ENCODE data around the gene BAD. TPM values are rescaled to one million over a fixed set of nuclear protein-coding genes. Genes with fewer than 3 reads are reported as not detected.
A peak's percentile ranks its signal among the peaks of the same experiment; 100 is the strongest.

Gene BAD
- total and polyA plus RNA-seq, 10 of the 15 experiments (the other 5 are each of a cell fraction or from before 2014, with no cell fraction given), result 1.5 to 67.2 (median 39.6) TPM

DNA sequence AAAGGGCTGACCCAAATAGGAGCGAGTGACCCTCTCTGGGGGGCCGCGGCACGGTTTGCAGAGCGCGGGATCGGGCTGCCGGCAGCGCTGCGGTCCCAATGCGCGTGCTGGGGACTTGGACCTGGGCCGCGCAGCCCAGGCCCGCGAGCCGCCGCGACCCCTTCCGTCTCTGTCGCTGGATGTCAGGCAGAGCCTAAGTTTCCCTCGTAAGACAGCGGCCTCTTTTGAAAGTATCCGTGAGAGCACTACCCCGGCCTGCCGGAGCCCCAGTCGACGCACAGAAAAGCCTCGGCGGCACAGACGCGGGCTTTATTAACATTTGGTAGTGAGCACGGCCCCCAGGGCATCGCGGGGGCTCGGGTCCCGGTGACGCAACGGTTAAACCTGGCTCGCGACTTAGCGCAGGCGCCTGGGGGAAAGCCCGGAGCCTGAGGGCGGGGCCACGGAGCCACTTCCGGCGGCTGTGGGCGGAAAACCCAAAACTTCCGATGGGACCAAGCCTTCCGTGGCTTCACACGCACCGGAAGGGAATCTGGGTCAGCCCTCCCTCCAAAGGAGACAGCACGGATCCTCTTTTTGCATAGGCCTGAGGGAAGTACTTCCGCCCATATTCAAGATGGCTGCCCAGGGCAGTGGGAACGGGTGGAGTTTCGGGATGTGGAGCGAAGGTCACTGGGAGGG, 14.8 kb downstream of the BAD start (continued):
- no peak for TF ChIP-seq BCL11A (IDR thresholded peaks at IDR 0.05; ENCODE audit: low read depth, low read length)
- TF ChIP-seq NKRF (conservative IDR thresholded peaks at IDR 0.05), result peak; percentile 71
- TF ChIP-seq IRF4 (IDR thresholded peaks at IDR 0.05; ENCODE audit: low read depth, low read length), result peak; percentile 69; the same call in 1 of the 2 replicates
- TF ChIP-seq ATF7 (IDR thresholded peaks at IDR 0.05; ENCODE audit: low read depth), result peak; percentile 83
- TF ChIP-seq, protein P1, sequence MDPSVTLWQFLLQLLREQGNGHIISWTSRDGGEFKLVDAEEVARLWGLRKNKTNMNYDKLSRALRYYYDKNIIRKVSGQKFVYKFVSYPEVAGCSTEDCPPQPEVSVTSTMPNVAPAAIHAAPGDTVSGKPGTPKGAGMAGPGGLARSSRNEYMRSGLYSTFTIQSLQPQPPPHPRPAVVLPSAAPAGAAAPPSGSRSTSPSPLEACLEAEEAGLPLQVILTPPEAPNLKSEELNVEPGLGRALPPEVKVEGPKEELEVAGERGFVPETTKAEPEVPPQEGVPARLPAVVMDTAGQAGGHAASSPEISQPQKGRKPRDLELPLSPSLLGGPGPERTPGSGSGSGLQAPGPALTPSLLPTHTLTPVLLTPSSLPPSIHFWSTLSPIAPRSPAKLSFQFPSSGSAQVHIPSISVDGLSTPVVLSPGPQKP (IDR thresholded peaks at IDR 0.05; ENCODE audit: low read depth, low read length), result peak; percentile 96
- TF ChIP-seq NR2C2 (IDR thresholded peaks at IDR 0.05; ENCODE audit: borderline replicate concordance, control insufficient read depth, insufficient read length, low read depth), result peak; percentile 79
- TF ChIP-seq CREM (IDR thresholded peaks at IDR 0.05; ENCODE audit: low read depth), result peak; percentile 93
- TF ChIP-seq SMAD5 (IDR thresholded peaks at IDR 0.05; ENCODE audit: low read depth), result peak; percentile 23
- no peak for TF ChIP-seq BMI1 (IDR thresholded peaks at IDR 0.05; ENCODE audit: borderline replicate concordance)
- TF ChIP-seq STAT3 (IDR thresholded peaks at IDR 0.05; ENCODE audit: low read depth, low read length), result no peak
- peak; percentile 10 to 30; a peak in 2 of 3 replicates for TF ChIP-seq EGR1 (IDR thresholded peaks at IDR 0.05; ENCODE audit: borderline replicate concordance in 1 of 2, low read depth in 2 of 2, low read length in 2 of 2)
- TF ChIP-seq YY1 (IDR thresholded peaks at IDR 0.05; ENCODE audit: low read depth, low read length), result peak; percentile 100
- peak; percentile 53 for TF ChIP-seq ZBTB11 (CRISPR knock-in tag; IDR thresholded peaks at IDR 0.05)
- TF ChIP-seq POLR2AphosphoS5 (IDR thresholded peaks at IDR 0.05; ENCODE audit: low read length), result peak; percentile 75
- TF ChIP-seq SP1 (IDR thresholded peaks at IDR 0.05; ENCODE audit: low read depth, low read length), result peak; percentile 63
- TF ChIP-seq CBFB (IDR thresholded peaks at IDR 0.05; ENCODE audit: low read depth), result peak; percentile 85; the same call in 1 of the 2 replicates
- no peak for TF ChIP-seq SMC3 (IDR thresholded peaks at IDR 0.05; ENCODE audit: borderline replicate concordance, low read length)
- no peak for TF ChIP-seq NFYA (IDR thresholded peaks at IDR 0.05; ENCODE audit: borderline replicate concordance, low read depth, low read length)
- TF ChIP-seq DPF2 (IDR thresholded peaks at IDR 0.05), result peak; percentile 23; the same call in 1 of the 2 replicates
- no peak; the same call in 1 of the 2 replicates for TF ChIP-seq MLLT1 (IDR thresholded peaks at IDR 0.05)
- TF ChIP-seq TAF1 (IDR thresholded peaks at IDR 0.05; ENCODE audit: borderline replicate concordance, low read depth, low read length), result peak; percentile 50
- no peak for TF ChIP-seq TCF7 (IDR thresholded peaks at IDR 0.05; ENCODE audit: borderline replicate concordance)
- TF ChIP-seq TBL1XR1 (IDR thresholded peaks at IDR 0.05; ENCODE audit: low read depth, low read length), result 0 out of 2 replicates have a peak, but pooled peaks have one; percentile 39
- no peak for TF ChIP-seq CBX3 (IDR thresholded peaks at IDR 0.05; ENCODE audit: borderline replicate concordance, low read depth)
